SK-N-MC (cell line): Measurements from ENCODE around the gene BMP2K.

Source experiments
- EZH2 ChIP-seq: fragments of 200-600 bp; sonication (generic); IDR thresholded peaks from one replicate; pipeline ENCODE4 v1.6.1; 2017; ENCODE audit warnings: antibody characterized with exemption
- FOXP2 ChIP-seq: optimal IDR thresholded peaks from 2 replicates; pipeline ENCODE3; 2011; ENCODE audit warnings: mild to moderate bottlenecking, moderate library complexity; ENCODE audit not compliant: insufficient read depth; ENCODE audit errors: extremely low read length, control extremely low read depth
- POLR2AphosphoS5 ChIP-seq: IDR thresholded peaks from 2 replicates; pipeline ENCODE4 v1.6.1; 2012; ENCODE audit warnings: mild to moderate bottlenecking, low read depth, low read length, borderline replicate concordance

- TF ChIP-seq POLR2AphosphoS5 (no peak), EZH2 (no peak), FOXP2 (no peak)
Observed at GRCh38 chr4:78904143-78904542, 128.0 kb downstream of the BMP2K start.
